Measurements from ENCODE around the gene PPL. TPM values are rescaled to one million over a fixed set of nuclear protein-coding genes. Genes with fewer than 3 reads are reported as not detected.

Gene PPL
- polyA plus RNA-seq, 3 donors, result 31.5 to 44.2 (median 33.5) TPM

Other genes starting within 250 kb of the PPL start
- 10 to 100 TPM; 46.2 to 55.8 (median 55.0) TPM for gene NUDT16L1, start 243.6 kb downstream of the PPL start, polyA plus RNA-seq (ENCODE audit: insufficient read length in 3 of 3)
- gene ANKS3, start 202.9 kb downstream of the PPL start, polyA plus RNA-seq (ENCODE audit: insufficient read length in 3 of 3), result 10 to 100 TPM; 24.1 to 37.1 (median 35.4) TPM
- 1 to 10 TPM; 2.4 to 3.0 (median 2.6) TPM for gene DNAAF8, start 202.6 kb downstream of the PPL start, polyA plus RNA-seq (ENCODE audit: insufficient read length in 3 of 3)
- gene ZNF500, start 170.0 kb downstream of the PPL start, polyA plus RNA-seq (ENCODE audit: insufficient read length in 3 of 3), result 10 to 100 TPM; 17.2 to 24.1 (median 18.2) TPM
- 10 to 100 TPM in 1 of 3 donors, not detected in 2; 12.0 TPM for gene SEPTIN12, start 148.8 kb downstream of the PPL start, polyA plus RNA-seq (ENCODE audit: insufficient read length in 3 of 3)
- gene SMIM22, start 141.8 kb downstream of the PPL start, polyA plus RNA-seq (ENCODE audit: insufficient read length in 3 of 3), result 10 to 100 TPM in 2 of 3 donors, 1 to 10 TPM in 1; 6.0 to 12.8 (median 10.9) TPM
- gene ROGDI, start 134.5 kb downstream of the PPL start, polyA plus RNA-seq (ENCODE audit: insufficient read length in 3 of 3), result 10 to 100 TPM; 22.7 to 45.1 (median 32.9) TPM
- gene GLYR1, start 89.9 kb downstream of the PPL start, polyA plus RNA-seq (ENCODE audit: insufficient read length in 3 of 3), result 100 to 1,000 TPM in 2 of 3 donors, 10 to 100 TPM in 1; 89.9 to 161 (median 123) TPM
- gene UBN1, start 89.7 kb downstream of the PPL start, polyA plus RNA-seq (ENCODE audit: insufficient read length in 3 of 3), result 10 to 100 TPM; 33.9 to 41.4 (median 41.0) TPM
- under 1 TPM; 0.16 to 0.54 (median 0.16) TPM for gene SEC14L5, start 21.2 kb upstream of the PPL start, polyA plus RNA-seq (ENCODE audit: insufficient read length in 3 of 3)
- 10 to 100 TPM; 11.5 to 14.7 (median 13.4) TPM for gene NAGPA, start 96.8 kb upstream of the PPL start, polyA plus RNA-seq (ENCODE audit: insufficient read length in 3 of 3)
- gene C16orf89, start 128.8 kb upstream of the PPL start, polyA plus RNA-seq (ENCODE audit: insufficient read length in 3 of 3), result 1 to 10 TPM; 4.3 to 8.8 (median 7.1) TPM
- 10 to 100 TPM; 25.1 to 27.0 (median 26.5) TPM for gene ALG1, start 134.7 kb upstream of the PPL start, polyA plus RNA-seq (ENCODE audit: insufficient read length in 3 of 3)
- 10 to 100 TPM; 13.5 to 17.8 (median 14.0) TPM for gene EEF2KMT, start 160.6 kb upstream of the PPL start, polyA plus RNA-seq (ENCODE audit: insufficient read length in 3 of 3)